IPS-20b (cell line): ENCODE data around the gene FRAS1.
A peak's percentile ranks its signal among the peaks of the same experiment; 100 is the strongest.

Source experiments
- H3K27ac ChIP-seq: one replicate; pipeline ENCODE4 v1.5.1; 2013; ENCODE audit warnings: low read length
- H3K27me3 ChIP-seq: 2 replicates; pipeline ENCODE4 v1.6.1; 2013; ENCODE audit warnings: mild to moderate bottlenecking, low read length, inconsistent platforms; ENCODE audit not compliant: insufficient read depth
- H3K36me3 ChIP-seq: 2 replicates; pipeline ENCODE4 v1.6.1; 2013; ENCODE audit warnings: low read depth, mild to moderate bottlenecking, inconsistent platforms, low read length, moderate library complexity; ENCODE audit not compliant: insufficient read depth
- H3K4me1 ChIP-seq: 2 replicates; pipeline ENCODE4 v1.6.1; 2013; ENCODE audit warnings: mild to moderate bottlenecking, control low read depth, inconsistent platforms, low read length, moderate library complexity; ENCODE audit not compliant: insufficient read depth
- H3K4me3 ChIP-seq: 2 replicates; pipeline ENCODE4 v1.5.1; 2013; ENCODE audit warnings: mild to moderate bottlenecking, low read length, inconsistent platforms
- H3K9ac ChIP-seq: 2 replicates; pipeline ENCODE4 v1.6.1; 2013; ENCODE audit warnings: low read depth, mild to moderate bottlenecking, inconsistent platforms, low read length, moderate library complexity
- H3K9me3 ChIP-seq: 2 replicates; pipeline ENCODE4 v1.6.1; 2013; ENCODE audit warnings: mild to moderate bottlenecking, low read depth, low read length, inconsistent platforms; ENCODE audit not compliant: insufficient read depth

FRAS1 gene

DNA sequence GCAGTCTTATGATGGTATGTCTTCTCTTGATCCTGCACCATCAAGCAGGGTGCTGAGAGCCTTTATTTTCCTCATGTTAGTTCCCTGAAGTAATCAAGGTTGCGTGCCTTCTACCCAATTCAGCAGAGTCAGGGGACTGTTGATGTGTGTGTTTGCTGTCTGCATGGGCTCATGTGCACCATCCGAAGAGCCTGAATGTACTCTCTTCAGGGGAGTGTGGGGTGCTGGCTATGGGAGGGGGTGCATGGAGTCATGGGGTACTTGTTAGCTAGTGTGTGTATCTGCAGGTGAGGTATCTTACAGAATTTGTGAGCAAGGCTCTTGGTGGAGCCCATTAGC lies 340.1 kb downstream of the FRAS1 start:
- Histone ChIP-seq H3K36me3 (peaks cover 18% of the 10 kb centered on the region), H3K9me3 (peaks cover 7% of the 10 kb centered on the region; the same call in 1 of the 2 replicates), H3K9ac (peak overlapping the region; percentile 45), H3K4me3 (peak overlapping the region; percentile 49), H3K4me1 (peaks cover 13% of the 10 kb centered on the region), H3K27ac (peak overlapping the region; percentile 20), H3K27me3 (no peaks in the 10 kb centered on the region)

DNA sequence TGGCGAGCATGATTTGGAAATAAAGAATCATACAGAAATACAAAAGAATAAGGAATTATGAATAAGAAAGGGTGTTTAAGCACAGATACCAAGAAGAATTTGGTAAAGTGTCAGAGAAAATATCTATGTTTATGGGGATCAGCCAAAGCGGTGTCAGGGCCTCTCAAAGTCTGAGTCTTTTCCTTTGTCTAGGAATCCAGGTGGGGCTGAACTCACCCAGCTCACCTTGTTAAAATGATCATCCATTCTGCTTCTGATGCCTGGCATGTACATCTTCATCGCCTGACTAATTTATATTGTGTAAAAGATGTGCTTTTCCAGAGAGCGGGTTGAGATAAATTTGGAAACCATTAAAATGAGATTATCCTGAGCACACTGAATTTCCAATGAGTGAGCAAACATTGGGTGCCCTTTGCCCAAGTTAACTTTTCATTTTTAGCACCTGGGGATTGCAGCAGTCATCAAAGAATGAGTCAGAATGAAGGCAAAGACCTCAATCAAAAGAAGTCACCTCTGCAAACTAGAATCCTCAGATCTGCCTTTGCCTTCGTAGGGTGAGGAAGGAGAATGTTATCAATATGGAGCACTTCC lies 352.6 kb downstream of the FRAS1 start:
- Histone ChIP-seq H3K4me1 (no peaks in the 10 kb centered on the region), H3K27me3 (no peaks in the 10 kb centered on the region), H3K27ac (no peak overlapping the region), H3K4me3 (no peak overlapping the region), H3K9me3 (no peaks in the 10 kb centered on the region), H3K9ac (no peak overlapping the region), H3K36me3 (peaks cover 84% of the 10 kb centered on the region)

DNA sequence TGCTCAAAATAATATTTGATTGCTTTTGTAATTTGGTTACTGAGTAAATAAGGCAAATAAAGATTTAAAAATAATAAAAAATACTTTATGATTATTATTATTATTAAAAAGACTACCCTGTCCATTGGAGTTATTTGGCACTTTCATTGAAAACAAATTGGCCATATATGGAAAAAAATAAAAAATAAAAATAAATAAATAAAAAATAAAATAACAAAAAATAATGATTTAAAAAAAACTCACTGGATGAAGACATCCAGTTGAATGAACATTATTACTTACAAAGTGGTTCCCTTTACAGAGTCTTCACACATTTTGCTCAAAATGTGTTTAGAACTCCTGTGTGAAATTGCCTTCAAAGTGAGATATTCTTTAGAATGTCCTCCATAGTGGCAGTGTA lies 353.1 kb downstream of the FRAS1 start:
- Histone ChIP-seq H3K4me3 (no peak overlapping the region), H3K27me3 (no peaks in the 10 kb centered on the region), H3K36me3 (peaks cover 83% of the 10 kb centered on the region), H3K9me3 (no peaks in the 10 kb centered on the region), H3K9ac (no peak overlapping the region), H3K4me1 (no peaks in the 10 kb centered on the region), H3K27ac (no peak overlapping the region)

DNA sequence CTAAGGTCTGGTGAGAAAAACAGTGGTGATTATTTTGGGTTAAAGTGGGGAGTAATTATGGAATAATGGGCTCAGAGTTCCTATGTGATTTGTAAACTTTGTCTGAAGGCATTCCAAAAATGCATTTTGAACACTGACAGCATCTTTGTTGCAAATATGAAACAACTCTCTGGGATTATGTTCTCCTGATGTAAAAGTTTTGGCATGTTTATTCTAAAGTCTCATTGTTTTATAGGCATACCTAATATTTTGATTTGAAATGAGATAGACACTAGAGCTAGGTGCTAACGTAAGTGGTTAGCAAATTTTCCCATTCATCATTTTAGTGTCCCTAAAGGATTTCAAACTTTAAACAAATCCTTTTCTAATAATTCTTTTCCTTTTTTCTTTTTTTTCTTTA lies 353.6 kb downstream of the FRAS1 start:
- no peak overlapping the region for H3K27ac ChIP-seq
- no peak overlapping the region for H3K9ac ChIP-seq
- no peak overlapping the region for H3K4me3 ChIP-seq
- H3K4me1 ChIP-seq = no peaks in the 10 kb centered on the region
- H3K9me3 ChIP-seq = no peaks in the 10 kb centered on the region
- H3K36me3 ChIP-seq = peaks cover 83% of the 10 kb centered on the region
- no peaks in the 10 kb centered on the region for H3K27me3 ChIP-seq

DNA sequence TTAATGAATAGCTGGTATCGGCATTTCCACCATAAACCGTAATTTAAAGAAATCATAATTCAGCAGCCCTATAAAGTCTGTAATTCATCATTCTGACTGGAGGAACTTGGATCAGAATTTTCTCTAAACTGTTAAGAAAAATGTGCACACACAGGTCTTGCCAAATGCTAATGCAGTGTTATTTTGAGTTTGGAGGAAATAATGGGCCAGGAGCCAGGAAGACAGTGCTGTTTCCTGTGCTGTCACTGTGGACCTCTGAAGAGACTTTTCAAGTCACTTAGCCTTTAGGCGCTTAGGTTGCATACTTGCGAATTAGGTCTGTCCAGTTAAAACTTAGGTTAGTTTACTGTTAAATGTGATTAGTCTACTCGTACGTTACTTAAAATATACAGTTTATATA lies 357.0 kb downstream of the FRAS1 start:
- Histone ChIP-seq H3K27me3 (no peaks in the 10 kb centered on the region), H3K4me3 (no peak overlapping the region), H3K9me3 (no peaks in the 10 kb centered on the region), H3K27ac (no peak overlapping the region), H3K4me1 (peaks cover 17% of the 10 kb centered on the region), H3K9ac (no peak overlapping the region), H3K36me3 (peaks cover 71% of the 10 kb centered on the region)

DNA sequence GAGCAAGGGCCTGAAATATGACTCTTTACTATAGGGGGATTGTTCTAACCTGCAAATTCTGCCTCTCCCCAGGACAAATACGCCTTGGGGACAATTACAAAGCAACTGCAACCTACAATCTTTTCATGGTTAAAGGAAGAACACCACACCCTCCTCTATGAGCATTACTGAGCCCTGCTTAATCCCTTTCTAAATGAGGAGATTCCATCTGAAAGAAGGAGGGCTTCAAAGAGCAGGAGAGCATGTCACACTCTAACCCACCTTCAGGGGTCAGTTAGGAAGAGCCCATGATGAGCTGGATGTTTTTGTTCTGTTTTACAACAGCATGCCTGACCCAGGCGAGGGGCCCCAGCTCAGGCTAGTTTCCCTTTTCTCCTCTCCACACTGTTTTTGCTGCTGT lies 360.5 kb downstream of the FRAS1 start:
- Histone ChIP-seq H3K4me1 (peaks cover 17% of the 10 kb centered on the region), H3K27me3 (no peaks in the 10 kb centered on the region), H3K36me3 (peaks cover 78% of the 10 kb centered on the region), H3K4me3 (peak overlapping the region; percentile 25; the same call in 1 of the 2 replicates), H3K9ac (peak overlapping the region; percentile 11; the same call in 1 of the 2 replicates), H3K9me3 (no peaks in the 10 kb centered on the region), H3K27ac (no peak overlapping the region)

DNA sequence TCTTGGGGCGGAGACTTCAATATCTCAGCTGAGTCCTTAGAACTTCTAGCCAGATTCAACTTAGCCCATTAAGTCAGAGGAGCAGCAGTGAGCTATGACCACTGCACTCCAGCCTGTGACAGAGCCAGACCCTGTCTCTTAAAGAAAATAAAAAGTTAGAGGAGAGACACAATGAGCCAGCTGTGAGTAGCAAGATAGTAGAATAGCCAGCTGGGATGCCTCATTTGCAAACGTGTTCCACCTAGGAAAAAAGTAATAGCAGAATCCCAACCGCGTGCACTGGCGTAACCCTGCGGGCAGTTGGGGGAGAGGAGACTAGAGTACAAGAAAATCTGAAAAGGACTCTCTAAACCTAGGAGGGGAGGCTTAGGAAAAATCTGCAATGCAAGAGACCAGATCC lies 361.3 kb downstream of the FRAS1 start:
- Histone ChIP-seq H3K27ac (no peak overlapping the region), H3K4me1 (peaks cover 17% of the 10 kb centered on the region), H3K9me3 (no peaks in the 10 kb centered on the region), H3K4me3 (peak overlapping the region; percentile 25; the same call in 1 of the 2 replicates), H3K9ac (peak overlapping the region; percentile 11; the same call in 1 of the 2 replicates), H3K27me3 (no peaks in the 10 kb centered on the region), H3K36me3 (peaks cover 78% of the 10 kb centered on the region)

DNA sequence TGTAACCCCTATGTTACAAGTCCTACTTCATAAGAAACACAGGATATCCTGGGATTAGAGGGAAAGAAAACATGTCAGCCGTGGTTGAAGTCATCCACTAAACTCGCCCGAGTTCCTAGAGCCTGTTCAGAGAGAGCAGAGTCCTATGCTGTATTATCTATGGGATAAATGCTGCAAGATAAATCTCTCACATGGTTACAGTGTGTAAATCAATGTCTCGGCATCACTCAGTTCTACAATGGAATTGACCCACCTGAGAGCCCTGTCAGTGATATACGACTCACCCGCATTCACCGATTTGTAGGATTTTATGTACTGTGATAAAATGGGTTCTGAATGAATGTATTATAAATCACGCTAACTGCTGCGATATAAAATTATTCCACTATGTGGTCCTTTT lies 366.7 kb downstream of the FRAS1 start:
- Histone ChIP-seq H3K27ac (no peak overlapping the region), H3K27me3 (no peaks in the 10 kb centered on the region), H3K4me1 (no peaks in the 10 kb centered on the region; the same call in 1 of the 2 replicates), H3K9me3 (no peaks in the 10 kb centered on the region), H3K36me3 (peaks cover 78% of the 10 kb centered on the region), H3K4me3 (no peak overlapping the region), H3K9ac (no peak overlapping the region)

DNA sequence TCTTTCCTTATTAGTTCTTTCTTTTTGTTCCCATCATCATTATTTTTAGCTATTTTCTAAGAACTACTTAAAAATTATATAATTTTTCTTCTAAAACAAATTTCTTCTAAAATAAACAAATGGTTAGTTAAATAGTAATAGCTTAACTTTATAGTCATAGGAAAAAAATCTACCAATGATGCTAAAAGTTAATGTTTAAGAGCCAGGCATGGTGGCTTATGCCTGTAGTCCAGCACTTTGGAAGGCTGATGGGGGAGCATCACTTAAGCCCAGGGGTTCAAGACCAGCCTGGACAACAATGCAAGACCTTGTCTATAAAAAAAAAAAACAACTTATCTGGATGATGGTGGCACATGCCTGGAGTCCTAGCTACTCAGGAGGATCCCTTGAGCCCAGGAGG lies 367.3 kb downstream of the FRAS1 start:
- H3K9me3 ChIP-seq = no peaks in the 10 kb centered on the region
- no peak overlapping the region for H3K27ac ChIP-seq
- no peaks in the 10 kb centered on the region for H3K4me1 ChIP-seq
- peaks cover 78% of the 10 kb centered on the region for H3K36me3 ChIP-seq
- H3K9ac ChIP-seq = no peak overlapping the region
- H3K27me3 ChIP-seq = no peaks in the 10 kb centered on the region
- no peak overlapping the region for H3K4me3 ChIP-seq

DNA sequence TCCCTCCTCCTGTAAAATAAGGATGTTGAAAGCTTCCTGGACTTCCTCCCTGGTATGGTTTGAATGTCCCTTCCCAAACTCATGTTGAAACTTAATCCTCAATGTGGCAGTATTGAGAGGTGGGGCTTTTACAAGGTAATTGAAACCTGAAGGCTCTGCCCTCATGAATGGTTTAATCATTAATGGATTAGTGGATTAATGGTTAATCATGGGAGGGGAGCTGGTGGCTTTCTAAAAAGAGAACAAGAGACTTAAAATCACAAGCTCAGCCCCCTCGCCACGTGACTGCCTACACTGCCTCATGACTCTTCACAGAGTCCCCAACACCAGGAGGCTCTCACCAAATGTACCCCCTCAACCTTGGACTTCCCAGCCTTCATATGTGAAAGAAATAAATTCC lies 369.8 kb downstream of the FRAS1 start:
- H3K4me1 ChIP-seq = no peaks in the 10 kb centered on the region
- no peaks in the 10 kb centered on the region for H3K9me3 ChIP-seq
- peaks cover 83% of the 10 kb centered on the region for H3K36me3 ChIP-seq

DNA sequence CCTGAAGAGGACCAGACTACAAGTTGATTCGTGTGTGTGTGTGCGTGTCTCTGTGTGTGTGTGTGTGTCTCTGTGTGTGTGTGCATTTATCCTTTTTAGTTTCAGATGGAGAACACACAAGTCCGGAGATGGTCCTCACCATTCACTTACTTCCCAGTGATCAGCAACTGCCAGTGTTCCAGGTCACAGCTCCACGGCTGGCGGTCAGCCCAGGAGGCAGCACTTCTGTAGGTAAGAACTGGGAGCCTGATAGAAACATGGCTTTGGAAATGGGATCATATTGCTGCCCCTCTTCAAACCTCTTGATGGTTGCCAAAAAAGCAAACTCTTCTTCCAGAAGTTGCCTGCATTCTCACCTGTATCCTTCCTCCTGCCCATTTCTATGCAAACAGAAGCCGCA lies 371.9 kb downstream of the FRAS1 start:
- no peak overlapping the region for H3K9ac ChIP-seq
- no peak overlapping the region for H3K27ac ChIP-seq
- H3K4me1 ChIP-seq = no peaks in the 10 kb centered on the region
- H3K9me3 ChIP-seq = no peaks in the 10 kb centered on the region
- H3K4me3 ChIP-seq = no peak overlapping the region
- H3K36me3 ChIP-seq = peaks cover 78% of the 10 kb centered on the region
- H3K27me3 ChIP-seq = no peaks in the 10 kb centered on the region

More for the DNA sequence above, 369.8 kb downstream of the FRAS1 start:
- H3K9ac ChIP-seq = no peak overlapping the region
- H3K4me3 ChIP-seq = no peak overlapping the region
- H3K27ac ChIP-seq = no peak overlapping the region
- no peaks in the 10 kb centered on the region for H3K27me3 ChIP-seq

DNA sequence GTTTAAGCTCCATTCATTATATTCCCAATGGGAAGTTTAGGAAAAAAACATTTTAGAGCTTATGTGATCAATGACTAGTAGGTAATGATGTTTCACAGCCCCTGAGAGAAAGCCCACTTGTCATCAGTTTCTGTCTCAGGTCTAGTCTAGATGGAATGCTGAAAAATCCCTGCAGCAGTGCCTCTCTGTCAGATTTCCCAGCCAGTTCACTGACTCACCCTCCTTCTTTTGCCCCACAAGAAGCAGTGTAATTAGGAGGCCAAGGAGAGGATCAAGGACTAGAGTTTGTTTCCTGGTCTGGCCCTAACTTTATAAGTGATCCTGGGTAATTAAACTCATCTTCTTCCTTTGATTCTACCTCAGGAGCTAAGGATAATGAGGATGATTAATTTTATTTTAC lies 375.8 kb downstream of the FRAS1 start:
- Histone ChIP-seq H3K36me3 (peaks cover 70% of the 10 kb centered on the region), H3K27ac (no peak overlapping the region), H3K4me3 (no peak overlapping the region), H3K4me1 (no peaks in the 10 kb centered on the region), H3K9me3 (no peaks in the 10 kb centered on the region), H3K27me3 (no peaks in the 10 kb centered on the region), H3K9ac (no peak overlapping the region)
